HEK293 (cell line): Measurements from ENCODE around the gene CDC5L.

ENCODE experiments used
- REST ChIP-seq: fragments of 450-650 bp; formaldehyde crosslinking; IDR thresholded peaks from 2 replicates; pipeline ENCODE4 v1.5.1; 2016; ENCODE audit warnings: missing biosample characterization, missing genetic modification characterization
- SP2 ChIP-seq: fragments of 450-650 bp; formaldehyde crosslinking; IDR thresholded peaks from 2 replicates; pipeline ENCODE4 v1.5.1; 2016; ENCODE audit warnings: missing biosample characterization, missing genetic modification characterization
- ZBTB17 ChIP-seq: fragments of 450-650 bp; formaldehyde crosslinking; IDR thresholded peaks from 2 replicates; pipeline ENCODE4 v1.5.1; 2016; ENCODE audit warnings: missing biosample characterization, missing genetic modification characterization
- ZBTB8A ChIP-seq: fragments of 450-650 bp; formaldehyde crosslinking; IDR thresholded peaks from 2 replicates; pipeline ENCODE4 v1.5.1; 2016; ENCODE audit warnings: missing biosample characterization, missing genetic modification characterization
- ZFP69B ChIP-seq: fragments of 450-650 bp; formaldehyde crosslinking; IDR thresholded peaks from 2 replicates; pipeline ENCODE4 v1.5.1; 2016; ENCODE audit warnings: missing biosample characterization, missing genetic modification characterization
- ZNF175 ChIP-seq: fragments of 450-650 bp; formaldehyde crosslinking; IDR thresholded peaks from 2 replicates; pipeline ENCODE4 v1.5.1; 2016; ENCODE audit warnings: missing biosample characterization, missing genetic modification characterization
- ZNF324 ChIP-seq: fragments of 450-650 bp; formaldehyde crosslinking; IDR thresholded peaks from 2 replicates; pipeline ENCODE4 v1.5.1; 2016; ENCODE audit warnings: missing biosample characterization, missing genetic modification characterization
- ZNF335 ChIP-seq: fragments of 450-650 bp; formaldehyde crosslinking; conservative IDR thresholded peaks from 2 replicates; pipeline ENCODE4 v1.5.1; 2016; ENCODE audit warnings: missing biosample characterization, missing genetic modification characterization
- ZNF561 ChIP-seq: fragments of 450-650 bp; IDR thresholded peaks from 2 replicates; pipeline ENCODE4 v1.5.1; 2018; ENCODE audit warnings: missing biosample characterization, missing genetic modification characterization, borderline replicate concordance
- ZNF645 ChIP-seq: fragments of 450-650 bp; formaldehyde crosslinking; IDR thresholded peaks from 2 replicates; pipeline ENCODE4; 2016; ENCODE audit warnings: missing biosample characterization, missing genetic modification characterization
- TF ChIP-seq, protein P1 (sequence below): fragments of 450-650 bp; formaldehyde crosslinking; IDR thresholded peaks from 2 replicates; pipeline ENCODE4 v1.5.1; 2016; ENCODE audit warnings: missing biosample characterization, missing genetic modification characterization
- TF ChIP-seq, protein P2 (sequence below): fragments of 450-650 bp; formaldehyde crosslinking; IDR thresholded peaks from 2 replicates; pipeline ENCODE4 v1.5.1; 2017; ENCODE audit warnings: missing biosample characterization, missing genetic modification characterization
- TF ChIP-seq, protein P3 (sequence below): fragments of 450-650 bp; formaldehyde crosslinking; optimal IDR thresholded peaks from 2 replicates; pipeline ENCODE3; 2016; ENCODE audit warnings: missing biosample characterization, mild to moderate bottlenecking, missing genetic modification characterization

- TF ChIP-seq ZFP69B (tag by site-specific recombination) (no peak), ZBTB8A (tag by site-specific recombination) (no peak), REST (tag by site-specific recombination) (no peak), ZBTB17 (tag by site-specific recombination) (no peak), ZNF561 (tag by site-specific recombination) (no peak), ZNF335 (tag by site-specific recombination) (no peak), ZNF645 (tag by site-specific recombination) (no peak), ZNF175 (tag by site-specific recombination) (no peak), SP2 (no peak), ZNF324 (no peak)
- TF ChIP-seq, protein P1, sequence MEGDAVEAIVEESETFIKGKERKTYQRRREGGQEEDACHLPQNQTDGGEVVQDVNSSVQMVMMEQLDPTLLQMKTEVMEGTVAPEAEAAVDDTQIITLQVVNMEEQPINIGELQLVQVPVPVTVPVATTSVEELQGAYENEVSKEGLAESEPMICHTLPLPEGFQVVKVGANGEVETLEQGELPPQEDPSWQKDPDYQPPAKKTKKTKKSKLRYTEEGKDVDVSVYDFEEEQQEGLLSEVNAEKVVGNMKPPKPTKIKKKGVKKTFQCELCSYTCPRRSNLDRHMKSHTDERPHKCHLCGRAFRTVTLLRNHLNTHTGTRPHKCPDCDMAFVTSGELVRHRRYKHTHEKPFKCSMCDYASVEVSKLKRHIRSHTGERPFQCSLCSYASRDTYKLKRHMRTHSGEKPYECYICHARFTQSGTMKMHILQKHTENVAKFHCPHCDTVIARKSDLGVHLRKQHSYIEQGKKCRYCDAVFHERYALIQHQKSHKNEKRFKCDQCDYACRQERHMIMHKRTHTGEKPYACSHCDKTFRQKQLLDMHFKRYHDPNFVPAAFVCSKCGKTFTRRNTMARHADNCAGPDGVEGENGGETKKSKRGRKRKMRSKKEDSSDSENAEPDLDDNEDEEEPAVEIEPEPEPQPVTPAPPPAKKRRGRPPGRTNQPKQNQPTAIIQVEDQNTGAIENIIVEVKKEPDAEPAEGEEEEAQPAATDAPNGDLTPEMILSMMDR, result no peak
- TF ChIP-seq, protein P2, sequence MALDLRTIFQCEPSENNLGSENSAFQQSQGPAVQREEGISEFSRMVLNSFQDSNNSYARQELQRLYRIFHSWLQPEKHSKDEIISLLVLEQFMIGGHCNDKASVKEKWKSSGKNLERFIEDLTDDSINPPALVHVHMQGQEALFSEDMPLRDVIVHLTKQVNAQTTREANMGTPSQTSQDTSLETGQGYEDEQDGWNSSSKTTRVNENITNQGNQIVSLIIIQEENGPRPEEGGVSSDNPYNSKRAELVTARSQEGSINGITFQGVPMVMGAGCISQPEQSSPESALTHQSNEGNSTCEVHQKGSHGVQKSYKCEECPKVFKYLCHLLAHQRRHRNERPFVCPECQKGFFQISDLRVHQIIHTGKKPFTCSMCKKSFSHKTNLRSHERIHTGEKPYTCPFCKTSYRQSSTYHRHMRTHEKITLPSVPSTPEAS (tag by site-specific recombination), result no peak
- TF ChIP-seq, protein P3, sequence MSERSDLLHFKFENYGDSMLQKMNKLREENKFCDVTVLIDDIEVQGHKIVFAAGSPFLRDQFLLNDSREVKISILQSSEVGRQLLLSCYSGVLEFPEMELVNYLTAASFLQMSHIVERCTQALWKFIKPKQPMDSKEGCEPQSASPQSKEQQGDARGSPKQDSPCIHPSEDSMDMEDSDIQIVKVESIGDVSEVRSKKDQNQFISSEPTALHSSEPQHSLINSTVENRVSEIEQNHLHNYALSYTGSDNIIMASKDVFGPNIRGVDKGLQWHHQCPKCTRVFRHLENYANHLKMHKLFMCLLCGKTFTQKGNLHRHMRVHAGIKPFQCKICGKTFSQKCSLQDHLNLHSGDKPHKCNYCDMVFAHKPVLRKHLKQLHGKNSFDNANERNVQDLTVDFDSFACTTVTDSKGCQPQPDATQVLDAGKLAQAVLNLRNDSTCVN, result no peak
These were observed 48.0 kb downstream of the CDC5L start for GRCh38 chr6:44435500-44435899.
